Peyer's patch (tissue), 4 donors: ENCODE data around the gene CHTOP. TPM values are rescaled to one million over a fixed set of nuclear protein-coding genes. Genes with fewer than 3 reads are reported as not detected.

Source experiments
- DNase-seq, 3 donors: peaks; one replicate each; pipeline ENCODE4 v3.0.0-alpha.2; 2017 to 2019
- H3K27ac ChIP-seq, 4 donors: fragments of 200-600 bp; sonication (generic); one replicate each; pipeline ENCODE4 v1.5.1; 2016 to 2019
- H3K27me3 ChIP-seq, 2 donors: fragments of 200-600 bp; sonication (generic); one replicate each; pipeline ENCODE4 v1.5.1; 2019
- H3K36me3 ChIP-seq, 3 donors: fragments of 200-600 bp; sonication (generic); one replicate each; pipeline ENCODE4 v1.5.1; 2016 to 2019
- H3K4me1 ChIP-seq, 4 donors: fragments of 200-600 bp; sonication (generic); one replicate each; pipeline ENCODE4 v1.5.1; 2016 to 2019
- H3K4me3 ChIP-seq, 4 donors: fragments of 200-600 bp; sonication (generic); 1 replicate in 3 of 4; 2 replicates in 1 of 4; pipeline ENCODE4 v1.5.1; 2016 to 2019; ENCODE audit warnings: mild to moderate bottlenecking in 1 of 4
- H3K9me3 ChIP-seq, 4 donors: fragments of 200-600 bp; sonication (generic); one replicate each; pipeline ENCODE4 v1.5.1; 2016 to 2019; ENCODE audit warnings: mild to moderate bottlenecking in 1 of 4
- POLR2A ChIP-seq, 2 donors: fragments of 450-650 bp; IDR thresholded peaks; one replicate each; pipeline ENCODE4 v1.5.1; 2017; ENCODE audit warnings: antibody characterized with exemption in 2 of 2, mild to moderate bottlenecking in 2 of 2, moderate library complexity in 2 of 2
- total RNA-seq, 4 donors: library from RNA; depleted of rRNA; stranded (reverse); fragments of >200 nt; gene quantifications; one replicate each; pipeline ENCODE4 v1.1.0, GENCODE V29; 2016
- TF ChIP-seq, protein P1 (sequence below), 6 experiments: fragments of 450-650 bp in 4 of 6; fragments of 200-600 bp in 2 of 6; sonication (generic) in 1 of 6; IDR thresholded peaks; one replicate each; pipeline ENCODE4 v1.5.1; 2017 to 2019; ENCODE audit warnings: antibody characterized with exemption in 6 of 6, mild to moderate bottlenecking in 3 of 6, moderate library complexity in 1 of 6

The CHTOP gene
- total RNA-seq, 4 donors from 2014 or later: 53.8 to 80.8 (median 68.7) TPM

GRCh38 chr1:153616917-153617311, 17.0 kb upstream of the CHTOP start:
- TF ChIP-seq, protein P1, sequence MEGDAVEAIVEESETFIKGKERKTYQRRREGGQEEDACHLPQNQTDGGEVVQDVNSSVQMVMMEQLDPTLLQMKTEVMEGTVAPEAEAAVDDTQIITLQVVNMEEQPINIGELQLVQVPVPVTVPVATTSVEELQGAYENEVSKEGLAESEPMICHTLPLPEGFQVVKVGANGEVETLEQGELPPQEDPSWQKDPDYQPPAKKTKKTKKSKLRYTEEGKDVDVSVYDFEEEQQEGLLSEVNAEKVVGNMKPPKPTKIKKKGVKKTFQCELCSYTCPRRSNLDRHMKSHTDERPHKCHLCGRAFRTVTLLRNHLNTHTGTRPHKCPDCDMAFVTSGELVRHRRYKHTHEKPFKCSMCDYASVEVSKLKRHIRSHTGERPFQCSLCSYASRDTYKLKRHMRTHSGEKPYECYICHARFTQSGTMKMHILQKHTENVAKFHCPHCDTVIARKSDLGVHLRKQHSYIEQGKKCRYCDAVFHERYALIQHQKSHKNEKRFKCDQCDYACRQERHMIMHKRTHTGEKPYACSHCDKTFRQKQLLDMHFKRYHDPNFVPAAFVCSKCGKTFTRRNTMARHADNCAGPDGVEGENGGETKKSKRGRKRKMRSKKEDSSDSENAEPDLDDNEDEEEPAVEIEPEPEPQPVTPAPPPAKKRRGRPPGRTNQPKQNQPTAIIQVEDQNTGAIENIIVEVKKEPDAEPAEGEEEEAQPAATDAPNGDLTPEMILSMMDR (IDR thresholded peaks at IDR 0.05): no peak
- no peak for TF ChIP-seq POLR2A (IDR thresholded peaks at IDR 0.05)
- DNase-seq: peak in 2 of 3 donors; percentile 50 to 55
- peaks cover 0 to 12% (median 0%) of the 10 kb centered on the region in 3 donors for H3K36me3 ChIP-seq

GRCh38 chr1:153617663-153618062, 16.2 kb upstream of the CHTOP start:
- Histone ChIP-seq H3K4me1 (peaks cover 0 to 27% (median 4%) of the 10 kb centered on the region in 4 donors), H3K27ac (peak overlapping the region in 3 of 4 donors; percentile 10 to 100 (median 85)), H3K27me3 (no peaks in the 10 kb centered on the region), H3K4me3 (no peak overlapping the region), H3K9me3 (no peaks in the 10 kb centered on the region), H3K36me3 (peaks cover 0 to 12% (median 0%) of the 10 kb centered on the region in 3 donors)
- TF ChIP-seq, protein P1 (IDR thresholded peaks at IDR 0.05): peak in 4 of 6 experiments; percentile 40 to 96 (median 64)
- TF ChIP-seq POLR2A (IDR thresholded peaks at IDR 0.05): peak in 1 of 2 donors; percentile 33
- DNase-seq: peak in 2 of 3 donors; percentile 66 to 94

More at GRCh38 chr1:153616917-153617311, 17.0 kb upstream of the CHTOP start:
- Histone ChIP-seq H3K9me3 (no peaks in the 10 kb centered on the region), H3K27me3 (no peaks in the 10 kb centered on the region), H3K4me1 (peaks cover 0 to 27% (median 4%) of the 10 kb centered on the region in 4 donors), H3K4me3 (peak overlapping the region in 1 of 4 donors; percentile 9), H3K27ac (peak overlapping the region; percentile 10 to 100 (median 84))

DNA sequence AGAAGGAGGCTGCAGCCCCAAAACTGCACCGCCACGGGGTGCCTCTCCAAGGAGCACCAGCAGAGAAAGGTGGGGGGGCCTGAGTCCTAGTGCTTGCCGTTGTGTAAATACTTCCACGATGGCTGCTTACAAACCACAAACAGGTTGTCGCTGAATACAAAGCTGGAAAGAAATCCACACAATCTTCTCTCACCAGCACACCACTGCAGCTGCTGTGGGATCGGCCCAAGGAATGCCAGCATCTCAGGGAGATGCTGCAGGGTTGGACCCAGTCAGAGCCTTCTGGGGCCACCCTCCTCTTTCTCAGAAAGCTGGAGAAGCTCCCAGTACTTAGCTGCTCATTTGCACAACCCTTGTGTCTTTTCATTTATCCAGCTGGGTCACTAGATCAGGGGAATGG, 14.7 kb upstream of the CHTOP start:
- H3K36me3 ChIP-seq: peaks cover 0 to 16% (median 0%) of the 10 kb centered on the region in 3 donors
- no peaks in the 10 kb centered on the region for H3K27me3 ChIP-seq
- H3K4me1 ChIP-seq: peaks cover 0 to 17% (median 4%) of the 10 kb centered on the region in 4 donors
- DNase-seq: peak in 1 of 3 donors; percentile 18
- H3K27ac ChIP-seq: no peak overlapping the region
- TF ChIP-seq, protein P1 (IDR thresholded peaks at IDR 0.05): no peak
- no peak for TF ChIP-seq POLR2A (IDR thresholded peaks at IDR 0.05)
- no peaks in the 10 kb centered on the region for H3K9me3 ChIP-seq
- H3K4me3 ChIP-seq: no peak overlapping the region

GRCh38 chr1:153623101-153623500, 10.8 kb upstream of the CHTOP start:
- Histone ChIP-seq H3K9me3 (no peaks in the 10 kb centered on the region), H3K27me3 (no peaks in the 10 kb centered on the region), H3K4me1 (peaks cover 0 to 19% (median 3%) of the 10 kb centered on the region in 4 donors), H3K36me3 (peaks cover 0 to 16% (median 0%) of the 10 kb centered on the region in 3 donors), H3K4me3 (no peak overlapping the region), H3K27ac (no peak overlapping the region)
- DNase-seq: peak in 1 of 3 donors; percentile 39
- no peak for TF ChIP-seq POLR2A (IDR thresholded peaks at IDR 0.05)
- TF ChIP-seq, protein P1 (IDR thresholded peaks at IDR 0.05): no peak

DNA sequence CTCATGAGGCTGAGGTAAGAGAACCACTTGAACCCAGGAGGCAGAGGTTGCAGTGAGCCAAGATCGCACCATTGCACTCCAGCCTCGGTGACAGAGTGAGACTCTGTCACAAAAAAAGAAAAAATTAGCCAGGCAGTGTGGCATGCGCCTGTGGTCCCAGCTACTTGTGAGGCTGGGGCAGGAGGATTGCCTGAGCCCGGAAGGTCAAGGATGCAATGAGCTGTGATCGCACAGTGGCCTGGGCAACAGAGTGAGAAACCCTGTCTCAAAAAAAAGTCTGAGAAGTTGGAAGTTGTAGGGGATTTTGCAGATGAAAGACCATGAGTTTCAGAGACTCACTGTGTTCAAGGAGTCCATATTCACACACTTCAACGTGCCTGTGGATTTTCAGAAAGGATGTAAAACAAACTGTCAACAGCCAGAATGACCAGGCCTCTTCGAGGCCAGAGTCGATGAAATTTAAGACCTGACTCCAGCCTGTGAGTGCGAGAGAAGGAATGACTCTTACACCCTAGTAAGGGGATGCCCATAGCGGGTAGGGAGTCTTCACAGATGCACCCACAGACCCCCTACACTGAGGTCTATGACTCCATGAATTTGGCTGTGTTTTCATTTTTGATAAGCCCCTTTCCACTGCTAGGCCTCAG, 8.8 kb upstream of the CHTOP start:
- Histone ChIP-seq H3K4me1 (peaks cover 0 to 19% (median 3%) of the 10 kb centered on the region in 4 donors), H3K4me3 (peak overlapping the region in 1 of 4 donors; percentile 54), H3K36me3 (peaks cover 0 to 10% (median 0%) of the 10 kb centered on the region in 3 donors), H3K27me3 (no peaks in the 10 kb centered on the region), H3K9me3 (no peaks in the 10 kb centered on the region), H3K27ac (no peak overlapping the region)
- TF ChIP-seq POLR2A (IDR thresholded peaks at IDR 0.05): no peak
- DNase-seq: peak in 1 of 3 donors; percentile 28

DNA sequence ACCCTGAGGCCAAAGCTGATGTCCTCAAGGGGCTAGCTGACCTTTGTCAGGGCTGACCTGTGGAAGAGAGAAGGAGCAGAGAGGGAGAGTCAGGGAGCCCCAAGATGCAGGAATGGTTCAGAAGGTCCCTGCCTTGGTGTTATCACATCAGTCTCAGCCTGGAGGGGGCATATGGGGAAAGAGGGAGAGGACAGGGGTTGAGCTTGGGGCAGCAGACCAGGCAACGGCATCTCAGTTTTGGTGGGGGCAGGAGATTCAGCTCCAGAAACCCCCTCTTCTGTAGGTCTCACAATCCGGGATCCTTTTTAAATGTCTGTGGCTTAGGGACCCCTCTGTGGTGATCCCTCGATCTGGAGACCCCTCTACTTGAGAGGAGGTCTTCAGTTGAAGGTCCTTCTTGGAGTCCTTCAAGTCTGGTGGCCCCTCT, 7.4 kb upstream of the CHTOP start:
- Histone ChIP-seq H3K4me3 (peak overlapping the region; percentile 35 to 55 (median 44)), H3K36me3 (peaks cover 0 to 4% (median 0%) of the 10 kb centered on the region in 3 donors), H3K9me3 (no peaks in the 10 kb centered on the region), H3K27ac (peak overlapping the region; percentile 61 to 85 (median 76)), H3K27me3 (no peaks in the 10 kb centered on the region), H3K4me1 (peaks cover 0 to 27% (median 3%) of the 10 kb centered on the region in 4 donors)
- TF ChIP-seq, protein P1 (IDR thresholded peaks at IDR 0.05): no peak
- TF ChIP-seq POLR2A (IDR thresholded peaks at IDR 0.05): no peak
- DNase-seq: peak in 1 of 3 donors; percentile 29
